GM12872 (cell line): Measurements from ENCODE around the gene SMU1.

ENCODE experiments used
- TF ChIP-seq, protein P1 (sequence below): IDR thresholded peaks from 3 replicates; pipeline ENCODE4 v1.5.1; 2011; ENCODE audit warnings: low read depth, mild to moderate bottlenecking, low read length, moderate library complexity; ENCODE audit not compliant: insufficient read depth

The SMU1 gene

DNA sequence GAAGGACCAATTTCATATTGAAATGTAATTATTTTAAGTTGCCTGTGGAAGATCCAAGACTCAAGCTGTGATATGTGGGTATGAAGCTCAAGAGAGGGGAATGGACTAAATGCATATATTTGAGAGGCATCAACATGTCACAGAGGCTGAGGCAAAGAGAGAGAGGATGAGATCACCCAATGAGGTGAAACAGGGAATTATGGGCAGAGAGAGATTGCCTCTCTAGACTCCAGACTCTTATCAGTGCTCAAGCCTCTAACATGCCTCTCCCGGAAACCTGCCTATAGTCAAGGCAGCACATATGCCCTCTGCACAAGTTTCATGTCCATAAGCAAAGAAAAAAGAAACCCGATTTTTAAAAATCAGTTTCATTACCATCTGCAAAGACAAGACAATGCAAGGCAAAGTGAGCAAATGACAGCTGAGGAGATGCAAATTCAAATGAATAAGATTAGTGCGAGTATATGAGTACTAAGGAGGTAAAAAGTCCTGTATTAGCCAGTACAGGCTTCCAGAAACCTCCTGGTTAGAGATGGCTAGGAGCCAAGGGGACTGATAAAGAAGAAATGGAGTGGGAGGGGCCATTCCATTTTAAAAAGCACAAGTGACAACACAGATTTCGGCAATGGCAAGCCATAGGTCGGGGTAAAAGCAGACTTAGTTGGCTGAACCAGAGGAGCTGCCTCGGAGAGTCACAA, 84.4 kb downstream of the SMU1 start:
- TF ChIP-seq, protein P1, sequence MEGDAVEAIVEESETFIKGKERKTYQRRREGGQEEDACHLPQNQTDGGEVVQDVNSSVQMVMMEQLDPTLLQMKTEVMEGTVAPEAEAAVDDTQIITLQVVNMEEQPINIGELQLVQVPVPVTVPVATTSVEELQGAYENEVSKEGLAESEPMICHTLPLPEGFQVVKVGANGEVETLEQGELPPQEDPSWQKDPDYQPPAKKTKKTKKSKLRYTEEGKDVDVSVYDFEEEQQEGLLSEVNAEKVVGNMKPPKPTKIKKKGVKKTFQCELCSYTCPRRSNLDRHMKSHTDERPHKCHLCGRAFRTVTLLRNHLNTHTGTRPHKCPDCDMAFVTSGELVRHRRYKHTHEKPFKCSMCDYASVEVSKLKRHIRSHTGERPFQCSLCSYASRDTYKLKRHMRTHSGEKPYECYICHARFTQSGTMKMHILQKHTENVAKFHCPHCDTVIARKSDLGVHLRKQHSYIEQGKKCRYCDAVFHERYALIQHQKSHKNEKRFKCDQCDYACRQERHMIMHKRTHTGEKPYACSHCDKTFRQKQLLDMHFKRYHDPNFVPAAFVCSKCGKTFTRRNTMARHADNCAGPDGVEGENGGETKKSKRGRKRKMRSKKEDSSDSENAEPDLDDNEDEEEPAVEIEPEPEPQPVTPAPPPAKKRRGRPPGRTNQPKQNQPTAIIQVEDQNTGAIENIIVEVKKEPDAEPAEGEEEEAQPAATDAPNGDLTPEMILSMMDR: no peak
